Endothelial cell of umbilical vein (primary cell): ENCODE data around the gene TPSB2. TPM values are rescaled to one million over a fixed set of nuclear protein-coding genes. Genes with fewer than 3 reads are reported as not detected.

Experiments used
- BruUV-seq: library from RNA; stranded (reverse); fragments of 400-500 nt; replicated peaks from 2 replicates; lab custom pipeline; 2021; lab: Mats Ljungman, UMichigan
- CTCF ChIA-PET: fragments of 300-600, 350-600 bp; sonication (Branson Sonifier 250); formaldehyde crosslinking; loops from one replicate; lab custom pipeline; 2021; ENCODE audit warnings: antibody characterized with exemption, inconsistent platforms; lab: Charles Lee
- POLR2A ChIA-PET: fragments of 300-600, 350-600 bp; sonication (Branson Sonifier 250); formaldehyde crosslinking; loops from one replicate; lab custom pipeline; 2021; ENCODE audit warnings: antibody characterized with exemption, inconsistent platforms; lab: Charles Lee
- DNase-seq: peaks from one replicate; pipeline ENCODE4 v3.0.0-alpha.2; 2011; ENCODE audit warnings: low read depth, low spot score
- FAIRE-seq: peaks from 2 replicates; lab custom pipeline; 2011; peaks lifted over from hg19 to GRCh38; lab: Jason Lieb, UNC
- H2AFZ ChIP-seq: 2 replicates; pipeline ENCODE4 v1.6.0; 2012; ENCODE audit warnings: low read depth, low read length, control low read depth, inconsistent platforms
- H3K27ac ChIP-seq: 2 replicates; pipeline ENCODE4 v1.5.1; 2011; ENCODE audit warnings: low read depth, mild to moderate bottlenecking, control low read depth, low read length, moderate library complexity; ENCODE audit not compliant: insufficient read depth
- H3K27me3 ChIP-seq, 2 experiments: 2 replicates each; pipeline versions ENCODE4 v1.6.0 to v1.6.1; 2011; ENCODE audit warnings: low read length in 2 of 2, mixed read lengths in 1 of 2; ENCODE audit not compliant: control insufficient read depth in 2 of 2, insufficient read depth in 2 of 2
- H3K36me3 ChIP-seq, 2 experiments: 2 replicates in 1 of 2; 3 replicates in 1 of 2; pipeline ENCODE4 v1.5.1; 2011; ENCODE audit warnings: low read length in 2 of 2, mild to moderate bottlenecking in 1 of 2, moderate library complexity in 1 of 2; ENCODE audit not compliant: control insufficient read depth in 2 of 2, insufficient read depth in 2 of 2; ENCODE audit errors: extremely low read depth in 1 of 2
- H3K4me1 ChIP-seq: 3 replicates; pipeline ENCODE4 v1.5.1; 2011; ENCODE audit warnings: mild to moderate bottlenecking, low read length; ENCODE audit not compliant: control insufficient read depth, insufficient read depth; ENCODE audit errors: extremely low read depth
- H3K4me2 ChIP-seq: 2 replicates; pipeline ENCODE4 v1.6.1; 2011; ENCODE audit warnings: low read length, control low read depth, mixed read lengths; ENCODE audit not compliant: insufficient read depth
- H3K4me3 ChIP-seq, 3 experiments: fragments of 200-600 bp in 1 of 3; sonication (generic), shearing (Covaris generic) in 1 of 3; replicated peaks in 1 of 3; 2 replicates each; pipeline ENCODE4 v1.5.1; 2011 to 2016; ENCODE audit warnings: control low read depth in 3 of 3, low read length in 3 of 3, mild to moderate bottlenecking in 2 of 3, inconsistent platforms in 1 of 3, low read depth in 1 of 3, moderate library complexity in 1 of 3; ENCODE audit not compliant: insufficient read depth in 1 of 3
- H3K79me2 ChIP-seq: 2 replicates; pipeline ENCODE4 v1.6.0; 2012; ENCODE audit warnings: low read length, inconsistent platforms; ENCODE audit not compliant: control insufficient read depth, insufficient read depth
- H3K9ac ChIP-seq: replicated peaks from 2 replicates; pipeline ENCODE3; 2011; ENCODE audit warnings: low read length, control low read depth; ENCODE audit not compliant: insufficient read depth; ENCODE audit errors: extremely low read depth
- H3K9me1 ChIP-seq: replicated peaks from 3 replicates; pipeline ENCODE4 v1.6.0; 2011; ENCODE audit warnings: mild to moderate bottlenecking, low read length; ENCODE audit not compliant: control insufficient read depth, insufficient read depth; ENCODE audit errors: extremely low read depth
- H3K9me3 ChIP-seq: replicated peaks from 2 replicates; pipeline ENCODE4 v1.5.1; 2012; ENCODE audit warnings: low read length, inconsistent platforms; ENCODE audit not compliant: control insufficient read depth, insufficient read depth
- H4K20me1 ChIP-seq: replicated peaks from 2 replicates; pipeline ENCODE3; 2011; ENCODE audit warnings: mild to moderate bottlenecking, low read length; ENCODE audit not compliant: control insufficient read depth, insufficient read depth; ENCODE audit errors: extremely low read depth
- EZH2 ChIP-seq: IDR thresholded peaks from 2 replicates; pipeline ENCODE4 v1.6.1; 2012; ENCODE audit warnings: borderline replicate concordance, low read depth, mild to moderate bottlenecking, moderate library complexity, low read length, inconsistent platforms; ENCODE audit not compliant: severe bottlenecking
- FOS ChIP-seq: IDR thresholded peaks from 2 replicates; pipeline ENCODE4 v1.6.1; 2011; ENCODE audit warnings: mild to moderate bottlenecking, low read length, moderate library complexity, borderline replicate concordance; ENCODE audit not compliant: insufficient read depth
- GATA2 ChIP-seq: IDR thresholded peaks from 2 replicates; pipeline ENCODE4 v1.7.0; 2011; ENCODE audit warnings: low read depth, mild to moderate bottlenecking, moderate library complexity, mixed read lengths, low read length; ENCODE audit not compliant: insufficient read length, insufficient read depth
- JUN ChIP-seq: IDR thresholded peaks from 2 replicates; pipeline ENCODE4 v1.6.1; 2011; ENCODE audit warnings: borderline replicate concordance, low read depth; ENCODE audit not compliant: insufficient read length, insufficient read depth
- MAX ChIP-seq: IDR thresholded peaks from 2 replicates; pipeline ENCODE4 v1.6.1; 2011; ENCODE audit not compliant: insufficient read depth, insufficient read length
- MYC ChIP-seq: IDR thresholded peaks from one replicate; pipeline ENCODE4 v1.6.1; 2011; ENCODE audit warnings: mild to moderate bottlenecking, low read depth, low read length
- POLR2A ChIP-seq: IDR thresholded peaks from 2 replicates; pipeline ENCODE4 v1.6.1; 2012; ENCODE audit warnings: low read depth, mild to moderate bottlenecking, control low read depth, low read length
- POLR2AphosphoS5 ChIP-seq: IDR thresholded peaks from 2 replicates; pipeline ENCODE4 v1.6.1; 2012; ENCODE audit warnings: low read depth, mild to moderate bottlenecking, control low read depth, low read length, moderate library complexity; ENCODE audit not compliant: insufficient read depth
- dilution Hi-C: fragments of 300-500 bp; cut with MboI; formaldehyde crosslinking; loops from one replicate; pipeline ENCODE4 v1.15.0; 2019; ENCODE audit warnings: low sequenced_read_pairs; ENCODE audit not compliant: extremely low pct_ligation_motif_present
- intact Hi-C: fragments of 100-400 bp; cut with micrococcal nuclease; formaldehyde crosslinking; loops from one replicate; pipeline ENCODE4 v1.10.0; 2022
- polyA plus RNA-seq, 4 experiments: library from polyadenylated mRNA; depleted of rRNA in 3 of 4; stranded (reverse) in 3 of 4; unstranded in 1 of 4; fragments of >200 nt; gene quantifications; 2 replicates each; pipeline versions ENCODE4 v1.2.1 to v1.2.3, GENCODE V29; 2011 to 2012; ENCODE audit warnings: missing spikeins in 1 of 4
- total RNA-seq: library from RNA; stranded (reverse); gene quantifications from 2 replicates; pipeline ENCODE4 v1.2.3, GENCODE V29; 2021
- TF ChIP-seq, protein P1 (sequence below), 2 donors: IDR thresholded peaks; 1 replicate in 1 of 2; 2 replicates in 1 of 2; pipeline ENCODE4 v1.5.1; 2011; ENCODE audit warnings: low read length in 2 of 2, mild to moderate bottlenecking in 2 of 2, moderate library complexity in 2 of 2, control low read depth in 1 of 2, inconsistent platforms in 1 of 2, low read depth in 1 of 2; ENCODE audit not compliant: insufficient read depth in 1 of 2; ENCODE audit errors: extremely low read depth in 1 of 2

The TPSB2 gene
- total and polyA plus RNA-seq, 2 donors (not counting 3 experiments of a cell fraction or from before 2014, with no cell fraction given): not detected

DNA sequence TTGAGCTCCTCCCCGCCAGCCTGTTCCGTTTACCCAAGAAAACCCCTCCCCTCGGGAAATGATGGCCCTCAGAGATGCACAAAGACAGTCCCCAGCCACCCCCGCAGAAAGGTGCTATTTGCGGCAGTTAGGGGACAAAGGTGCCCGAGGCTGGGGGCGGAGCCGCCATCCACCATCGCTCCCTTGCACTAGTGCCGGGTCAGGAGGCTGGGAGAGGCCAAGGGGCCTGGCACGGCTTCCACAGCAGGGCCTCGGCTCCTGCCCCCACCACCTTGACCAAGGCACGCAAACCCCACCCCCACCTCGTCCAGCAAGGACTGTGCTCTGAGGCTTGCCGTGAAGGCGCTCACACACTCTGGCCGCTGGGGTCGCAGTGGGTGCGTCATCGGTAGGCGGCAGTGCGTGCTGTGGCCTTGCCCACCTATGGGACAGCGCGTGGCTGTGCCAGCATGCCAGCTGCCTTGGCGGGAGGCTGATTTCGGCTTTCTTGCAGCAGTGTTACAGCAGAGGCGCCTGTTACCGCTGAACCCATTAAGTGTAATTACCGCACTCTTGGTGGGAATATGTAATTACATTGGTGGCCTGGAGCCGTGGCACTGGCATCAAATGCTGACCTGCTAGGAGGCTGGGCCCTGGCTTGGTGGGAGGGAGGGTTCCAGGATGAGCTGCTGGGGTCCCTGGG lies 36.7 kb downstream of the TPSB2 start:
- Histone ChIP-seq H2AFZ (no peak overlapping the region), H3K27ac (no peak overlapping the region), H3K36me3 (no peaks in the 10 kb centered on the region), H3K27me3 (no peaks in the 10 kb centered on the region), H3K4me2 (no peak overlapping the region), H3K9me1 (no peaks in the 10 kb centered on the region), H3K79me2 (no peaks in the 10 kb centered on the region), H3K4me3 (no peak overlapping the region), H3K4me1 (no peaks in the 10 kb centered on the region), H4K20me1 (no peaks in the 10 kb centered on the region), H3K9ac (no peak overlapping the region), H3K9me3 (no peaks in the 10 kb centered on the region)
- DNase-seq (no peak), FAIRE-seq (no peak)
- CTCF ChIA-PET: interaction anchor here (0.7 to 1.7 kb wide), 3 partner anchors 12 to 136 kb away, joined by 3 to 7 read pairs (median 3); no protein-coding TSS in a partner anchor
- POLR2A ChIA-PET: no interaction called here
- no peak for TF ChIP-seq FOS
- no peak for TF ChIP-seq JUN
- TF ChIP-seq POLR2A: no peak
- TF ChIP-seq, protein P1, sequence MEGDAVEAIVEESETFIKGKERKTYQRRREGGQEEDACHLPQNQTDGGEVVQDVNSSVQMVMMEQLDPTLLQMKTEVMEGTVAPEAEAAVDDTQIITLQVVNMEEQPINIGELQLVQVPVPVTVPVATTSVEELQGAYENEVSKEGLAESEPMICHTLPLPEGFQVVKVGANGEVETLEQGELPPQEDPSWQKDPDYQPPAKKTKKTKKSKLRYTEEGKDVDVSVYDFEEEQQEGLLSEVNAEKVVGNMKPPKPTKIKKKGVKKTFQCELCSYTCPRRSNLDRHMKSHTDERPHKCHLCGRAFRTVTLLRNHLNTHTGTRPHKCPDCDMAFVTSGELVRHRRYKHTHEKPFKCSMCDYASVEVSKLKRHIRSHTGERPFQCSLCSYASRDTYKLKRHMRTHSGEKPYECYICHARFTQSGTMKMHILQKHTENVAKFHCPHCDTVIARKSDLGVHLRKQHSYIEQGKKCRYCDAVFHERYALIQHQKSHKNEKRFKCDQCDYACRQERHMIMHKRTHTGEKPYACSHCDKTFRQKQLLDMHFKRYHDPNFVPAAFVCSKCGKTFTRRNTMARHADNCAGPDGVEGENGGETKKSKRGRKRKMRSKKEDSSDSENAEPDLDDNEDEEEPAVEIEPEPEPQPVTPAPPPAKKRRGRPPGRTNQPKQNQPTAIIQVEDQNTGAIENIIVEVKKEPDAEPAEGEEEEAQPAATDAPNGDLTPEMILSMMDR (IDR thresholded peaks at IDR 0.05; ENCODE audit: extremely low read depth in 1 of 2, insufficient read depth in 1 of 2, low read depth in 1 of 2, low read length in 2 of 2): no peak
- TF ChIP-seq MYC: no peak
- no peak for TF ChIP-seq EZH2
- no peak for TF ChIP-seq GATA2
- no peak for TF ChIP-seq MAX
- TF ChIP-seq POLR2AphosphoS5: no peak
- dilution Hi-C loops (no loop called here), intact Hi-C loops (no loop called here)
- BruUV-seq: no TSS peak
